K562 (cell line): ENCODE results near the gene AKT1S1. TPM values are rescaled to one million over a fixed set of nuclear protein-coding genes. Genes with fewer than 3 reads are reported as not detected.

Experiments used
- AFF1 ChIP-seq, 2 experiments: fragments of 450-650 bp; IDR thresholded peaks; 2 replicates each; pipeline ENCODE4 v1.6.1; 2018; ENCODE audit warnings: mild to moderate bottlenecking in 2 of 2, low read depth in 1 of 2; ENCODE audit not compliant: partially characterized antibody in 2 of 2
- ATF3 ChIP-seq, 2 experiments: fragments of 450-650 bp in 1 of 2; sonication (generic) in 1 of 2; formaldehyde crosslinking in 1 of 2; IDR thresholded peaks in 1 of 2; conservative IDR thresholded peaks in 1 of 2; 2 replicates each; pipeline versions ENCODE4 v1.6.1 to v1.8.1; 2016 to 2023; ENCODE audit warnings: mild to moderate bottlenecking in 2 of 2, moderate library complexity in 2 of 2, inconsistent platforms in 1 of 2, missing genetic modification reagents in 1 of 2
- CBFA2T2 ChIP-seq: fragments of 450-650 bp; conservative IDR thresholded peaks from 2 replicates; pipeline ENCODE4 v1.6.1; 2017; ENCODE audit warnings: mild to moderate bottlenecking
- E2F3 ChIP-seq: fragments of 250-450 bp; sonication (Bioruptor Pico); IDR thresholded peaks from 2 replicates; pipeline ENCODE4 v1.4.0; 2020; ENCODE audit warnings: mild to moderate bottlenecking
- ELF4 ChIP-seq: fragments of 450-650 bp; formaldehyde crosslinking; IDR thresholded peaks from 2 replicates; pipeline ENCODE4 v1.4.0; 2022; ENCODE audit warnings: missing genetic modification characterization
- FOSL1 ChIP-seq: fragments of 200-800 bp; sonication (Bioruptor generic); conservative IDR thresholded peaks from 2 replicates; pipeline ENCODE4 v1.6.1; 2016; ENCODE audit warnings: missing genetic modification characterization, missing compliant biosample characterization
- GATAD2B ChIP-seq: fragments of 450-650 bp; IDR thresholded peaks from 2 replicates; pipeline ENCODE4 v1.6.1; 2017; ENCODE audit warnings: mild to moderate bottlenecking, borderline replicate concordance
- HMGN3 ChIP-seq: IDR thresholded peaks from 2 replicates; pipeline ENCODE4 v1.6.1; 2011; ENCODE audit warnings: borderline replicate concordance, low read depth, mild to moderate bottlenecking, mixed read lengths, low read length; ENCODE audit not compliant: insufficient read length; ENCODE audit errors: extremely low read depth
- KDM4B ChIP-seq, 2 experiments: fragments of 450-650 bp in 1 of 2; sonication (generic) in 1 of 2; IDR thresholded peaks; 2 replicates each; pipeline ENCODE4 v1.6.1; 2016 to 2017; ENCODE audit warnings: borderline replicate concordance in 2 of 2, antibody characterized with exemption in 1 of 2, low read depth in 1 of 2, mild to moderate bottlenecking in 1 of 2
- MAFG ChIP-seq: fragments of 450-650 bp; conservative IDR thresholded peaks from 2 replicates; pipeline ENCODE4 v1.6.1; 2016; ENCODE audit warnings: missing genetic modification characterization, missing compliant biosample characterization
- NKRF ChIP-seq: fragments of 450-650 bp; IDR thresholded peaks from 2 replicates; pipeline ENCODE4 v1.6.1; 2016; ENCODE audit warnings: borderline replicate concordance
- PHB2 ChIP-seq: fragments of 450-650 bp; IDR thresholded peaks from 2 replicates; pipeline ENCODE4 v1.6.1; 2017; ENCODE audit warnings: low read depth
- POLR2AphosphoS5 ChIP-seq: IDR thresholded peaks from 2 replicates; pipeline ENCODE4 v1.6.1; 2011; ENCODE audit warnings: mild to moderate bottlenecking, low read depth, low read length, moderate library complexity; ENCODE audit not compliant: control insufficient read depth, insufficient read depth
- PTTG1 ChIP-seq: fragments of 450-650 bp; IDR thresholded peaks from 2 replicates; pipeline ENCODE4 v1.6.1; 2016; ENCODE audit warnings: low read depth, mild to moderate bottlenecking, missing genetic modification characterization, missing compliant biosample characterization
- SIX5 ChIP-seq, 2 experiments: IDR thresholded peaks; 2 replicates each; pipeline ENCODE4 v1.6.1; 2011; ENCODE audit warnings: low read length in 2 of 2, borderline replicate concordance in 1 of 2, low read depth in 1 of 2, mild to moderate bottlenecking in 1 of 2, moderate library complexity in 1 of 2; ENCODE audit not compliant: insufficient read depth in 1 of 2
- ZBTB2 ChIP-seq: fragments of 450-650 bp; IDR thresholded peaks from 2 replicates; pipeline ENCODE4 v1.6.1; 2016; ENCODE audit warnings: antibody characterized with exemption
- ZNF121 ChIP-seq: sonication (generic); formaldehyde crosslinking; conservative IDR thresholded peaks from 2 replicates; pipeline ENCODE4 v1.8.0; 2022; ENCODE audit warnings: missing genetic modification reagents
- polyA plus RNA-seq, 8 experiments: library from polyadenylated mRNA; depleted of rRNA in 4 of 8; stranded (reverse) in 5 of 8; unstranded in 3 of 8; fragments of >200 nt; fragmentation: Nextera tagmentation in 2 of 8; fragmentation: Illumina TruSeq in 1 of 8; extraction: Ambion mirVana in 2 of 8; extraction: Trizol in 1 of 8; gene quantifications; 2 replicates each; pipeline versions ENCODE4 v1.2.1 to v1.2.3, GENCODE V29; 2011 to 2014; ENCODE audit warnings: inconsistent platforms in 1 of 8, missing spikeins in 1 of 8
- total RNA-seq, 7 experiments: library from RNA; depleted of rRNA in 6 of 7; stranded (reverse); fragments of >200 nt in 6 of 7; fragmentation: Illumina TruSeq in 2 of 7; extraction: Trizol in 2 of 7; gene quantifications; 2 replicates each; pipeline versions ENCODE4 v1.2.1 to v1.2.3, GENCODE V29; 2011 to 2021; ENCODE audit warnings: low replicate concordance in 1 of 7

Gene AKT1S1
- total and polyA plus RNA-seq, 9 of the 15 experiments (the other 6 are each of a cell fraction or from before 2014, with no cell fraction given), result 1.2 to 50.3 (median 17.1) TPM

- no peak for TF ChIP-seq GATAD2B
- peak; percentile 64 for TF ChIP-seq POLR2AphosphoS5
- TF ChIP-seq ZNF121, result no peak
- TF ChIP-seq AFF1 (IDR thresholded peaks at IDR 0.05; ENCODE audit: low read depth in 1 of 2, partially characterized antibody in 2 of 2), result peak in 1 of 2 experiments; percentile 10
- TF ChIP-seq PHB2, result no peak
- TF ChIP-seq HMGN3, result no peak
- peak; percentile 51; the same call in 1 of the 2 replicates for TF ChIP-seq ATF3 (IDR thresholded peaks at IDR 0.05)
- TF ChIP-seq ATF3 (CRISPR knock-in tag; conservative IDR thresholded peaks at IDR 0.05), result no peak
- peak; percentile 57; the same call in 1 of the 2 replicates for TF ChIP-seq NKRF
- peak; percentile 86 for TF ChIP-seq ZBTB2
- no peak for TF ChIP-seq E2F3
- TF ChIP-seq SIX5 (IDR thresholded peaks at IDR 0.05; ENCODE audit: borderline replicate concordance in 1 of 2, insufficient read depth in 1 of 2, low read depth in 1 of 2, low read length in 2 of 2), result peak; percentile 18 to 45
- peak in 1 of 2 experiments; percentile 85; a peak in 2 of 4 replicates for TF ChIP-seq KDM4B (IDR thresholded peaks at IDR 0.05; ENCODE audit: borderline replicate concordance in 2 of 2, low read depth in 1 of 2)
- peak; percentile 47; the same call in 1 of the 2 replicates for TF ChIP-seq MAFG (tag)
- TF ChIP-seq CBFA2T2, result peak; percentile 81
- no peak for TF ChIP-seq PTTG1 (tag)
- peak; percentile 89 for TF ChIP-seq FOSL1 (tag)
- peak; percentile 18; the same call in 1 of the 2 replicates for TF ChIP-seq ELF4 (CRISPR knock-in tag)
Observed at GRCh38 chr19:49877020-49877878, at the start of gene AKT1S1, which contains the start of gene TBC1D17 (continued).
